Midbrain (tissue), 1 donor: ENCODE results near the gene MKLN1.

ENCODE experiments used
- DNase-seq: peaks from one replicate; lab custom pipeline; 2025; lab: John Stamatoyannopoulos, UW

MKLN1 gene

GRCh38 chr7:131354390-131354789 lies 26.7 kb downstream of the MKLN1 start:
- no peak for DNase-seq

DNA sequence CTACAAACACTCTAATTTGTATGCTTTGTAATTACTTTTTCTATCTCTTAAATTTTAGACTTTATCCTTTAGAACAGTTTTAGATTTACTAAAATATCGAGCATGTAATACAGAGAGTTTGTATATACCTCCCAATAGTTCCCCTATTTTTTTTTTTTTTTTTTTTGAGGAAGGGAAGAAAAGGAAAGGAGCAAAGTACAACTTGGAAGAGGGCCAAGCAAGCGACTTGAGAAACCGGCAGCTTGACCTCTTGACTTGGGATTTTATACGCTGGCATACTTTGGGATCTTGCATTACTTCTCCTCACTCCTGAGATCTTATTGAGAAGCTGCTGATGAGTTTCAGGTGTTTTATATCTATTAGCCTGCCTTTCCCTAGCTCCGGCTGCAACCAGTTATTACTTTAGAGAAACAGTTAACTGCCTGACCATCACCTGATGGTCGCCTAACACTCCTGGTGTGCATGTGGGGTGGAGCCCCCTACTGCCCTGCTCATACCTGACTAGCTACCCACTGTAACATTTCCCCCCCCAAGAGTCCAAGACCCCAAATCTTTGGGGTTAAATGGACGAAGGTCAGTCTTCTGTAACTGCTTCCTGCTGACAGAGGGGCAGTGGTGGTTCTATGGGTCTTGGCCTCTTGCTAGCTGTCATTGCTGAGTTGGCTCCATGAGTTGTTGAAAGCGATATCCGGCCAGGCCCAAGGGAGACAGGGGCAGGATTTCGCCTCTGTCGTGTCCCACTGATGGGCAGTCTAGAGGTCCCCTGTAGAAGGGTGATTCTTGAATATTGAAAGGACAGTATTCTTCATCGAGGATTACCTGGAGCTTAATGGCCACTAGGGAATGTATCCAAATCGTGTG lies 28.5 kb downstream of the MKLN1 start:
- no peak for DNase-seq

GRCh38 chr7:131357282-131357880 lies 29.7 kb downstream of the MKLN1 start:
- DNase-seq = no peak

GRCh38 chr7:131358636-131359035 lies 31.0 kb downstream of the MKLN1 start:
- no peak for DNase-seq

- DNase-seq = no peak
Observed at GRCh38 chr7:131359136-131359776, 31.6 kb downstream of the MKLN1 start.

DNA sequence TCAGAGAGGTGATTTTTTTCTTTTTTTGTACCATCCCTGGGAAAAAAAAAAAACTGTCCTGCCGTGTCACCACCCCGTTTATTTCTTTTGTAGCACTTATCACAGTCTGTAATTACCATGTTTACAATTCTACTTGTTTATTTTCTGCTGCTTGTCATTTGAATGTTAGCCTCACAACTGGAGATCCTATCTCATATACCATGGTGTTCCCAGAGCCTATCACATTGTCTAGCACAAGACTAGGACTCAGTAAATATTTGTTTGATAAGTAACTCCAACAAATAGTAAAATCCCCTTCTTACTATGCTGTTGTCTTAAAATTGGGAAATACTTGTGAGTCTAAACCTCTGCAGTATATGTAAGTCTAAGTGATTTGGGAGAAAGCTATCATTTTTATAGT lies 36.0 kb downstream of the MKLN1 start:
- DNase-seq = no peak

- DNase-seq = no peak
Observed at GRCh38 chr7:131364767-131365344, 37.2 kb downstream of the MKLN1 start.

GRCh38 chr7:131365838-131366237 lies 38.2 kb downstream of the MKLN1 start:
- no peak for DNase-seq

GRCh38 chr7:131369354-131369753 lies 41.7 kb downstream of the MKLN1 start:
- no peak for DNase-seq

DNA sequence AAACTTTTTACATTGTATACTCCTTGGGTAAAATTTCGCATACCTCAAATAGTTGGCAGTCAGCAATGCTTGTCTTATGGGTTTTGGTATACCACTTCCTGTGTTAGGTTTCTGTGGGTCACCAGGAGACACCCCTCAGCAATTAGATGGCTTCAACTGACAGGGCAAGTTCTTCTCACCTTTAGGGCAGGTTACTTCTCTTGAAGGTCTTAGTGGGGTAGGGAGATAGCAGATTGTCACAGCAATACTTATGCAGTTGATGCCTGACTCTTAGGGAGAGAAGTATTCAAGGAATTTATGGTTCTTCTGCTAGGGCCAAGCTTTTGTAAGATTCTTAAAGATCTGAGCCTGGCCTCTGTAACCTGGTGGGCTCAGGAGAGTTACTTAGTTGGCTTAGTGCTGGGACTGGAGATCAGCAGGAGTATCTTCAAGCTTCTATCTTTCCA lies 42.9 kb downstream of the MKLN1 start:
- no peak for DNase-seq

DNA sequence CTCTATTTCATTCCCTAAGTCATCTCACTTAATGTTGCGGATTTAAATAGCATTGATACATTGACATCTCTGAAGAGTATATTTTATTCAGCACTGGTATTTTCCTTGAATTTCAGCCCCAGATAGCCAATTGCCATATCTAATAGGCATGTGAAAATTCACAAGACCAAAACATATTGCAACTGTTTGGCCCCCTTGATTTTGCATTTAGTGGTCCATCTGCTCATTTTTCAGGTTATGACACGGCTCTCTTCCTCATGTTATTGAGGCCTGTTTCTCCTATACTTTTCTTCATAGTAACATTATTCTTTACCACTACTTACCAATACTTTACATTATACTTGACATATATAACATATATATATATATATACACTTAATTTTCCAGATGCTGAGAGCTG lies 43.7 kb downstream of the MKLN1 start:
- no peak for DNase-seq

DNA sequence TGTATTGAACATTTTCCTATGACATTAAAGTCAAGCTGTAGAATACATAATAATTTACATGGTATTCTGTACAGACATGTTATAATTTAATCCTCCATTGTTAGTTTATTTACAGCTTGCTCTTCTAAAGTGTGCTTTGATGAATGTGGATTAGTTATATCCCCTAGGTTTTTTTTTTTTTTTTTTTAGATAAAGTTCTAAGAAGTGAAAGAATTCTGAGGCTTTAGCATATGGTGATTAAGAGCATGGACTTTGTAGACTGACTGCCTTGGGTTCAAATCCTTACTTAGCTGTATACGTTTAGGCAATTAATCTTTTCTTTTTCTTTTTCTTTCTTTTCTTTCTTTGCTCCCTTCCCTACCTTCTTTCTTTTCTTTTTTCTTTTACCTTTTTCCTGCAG lies 44.9 kb downstream of the MKLN1 start:
- DNase-seq = no peak

DNA sequence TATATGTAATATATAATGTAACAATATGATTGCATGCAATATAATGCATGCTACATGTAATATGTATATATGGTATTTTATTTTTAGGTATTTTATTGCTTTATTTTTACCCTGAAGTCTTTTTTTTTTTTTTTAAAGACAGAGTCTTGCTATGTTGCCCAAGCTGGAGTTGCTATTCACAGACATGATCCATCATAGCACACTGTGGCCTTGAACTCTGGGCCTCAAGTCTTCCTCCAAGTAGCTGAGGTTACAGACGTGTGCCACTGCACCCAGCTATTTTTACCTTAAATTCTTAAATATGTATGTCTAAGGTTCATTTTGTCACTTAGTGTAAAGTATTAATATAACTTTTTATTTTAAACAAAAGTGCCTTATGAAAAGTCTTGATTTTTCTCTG lies 47.1 kb downstream of the MKLN1 start:
- DNase-seq = no peak

- DNase-seq = no peak
Observed at GRCh38 chr7:131381069-131381838, 53.6 kb downstream of the MKLN1 start.

GRCh38 chr7:131383417-131384285 lies 56.0 kb downstream of the MKLN1 start:
- DNase-seq = no peak

DNA sequence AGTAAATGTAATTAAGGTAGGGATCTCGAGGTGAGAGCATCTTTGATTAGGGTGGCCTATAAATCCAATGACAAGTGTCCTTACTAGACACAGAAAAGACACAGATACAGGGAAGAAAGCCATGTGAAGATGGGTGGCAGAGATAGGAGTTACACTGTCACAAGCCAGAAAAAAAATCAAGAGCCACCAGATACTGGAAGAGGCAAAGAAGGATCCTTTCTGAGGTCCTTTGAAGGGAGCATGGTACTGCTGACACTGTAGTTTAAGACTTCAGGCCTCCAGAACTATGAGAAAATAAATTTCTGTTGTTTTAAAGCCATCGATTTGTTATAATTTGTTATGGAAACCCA lies 56.6 kb downstream of the MKLN1 start:
- no peak for DNase-seq

- DNase-seq = no peak
Observed at GRCh38 chr7:131385039-131385605, 57.4 kb downstream of the MKLN1 start.

DNA sequence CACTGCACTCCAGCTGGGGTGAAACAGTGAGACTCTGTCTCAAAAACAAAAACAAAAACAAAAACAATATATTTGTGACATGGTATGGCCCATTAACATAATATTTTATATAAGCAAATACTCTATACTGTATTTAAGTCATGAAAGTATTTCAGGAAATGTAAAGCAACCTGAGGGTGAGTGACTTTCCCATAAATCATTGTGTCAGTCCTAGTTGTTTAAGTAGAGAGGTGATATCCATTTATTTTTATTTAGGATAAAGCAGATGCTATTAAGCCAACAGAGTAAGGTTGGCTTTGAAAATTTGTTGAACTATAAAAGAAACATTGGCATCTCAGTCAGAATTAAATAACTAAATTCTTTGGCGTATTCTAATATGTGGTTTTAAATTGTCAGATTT lies 60.5 kb downstream of the MKLN1 start:
- no peak for DNase-seq

DNA sequence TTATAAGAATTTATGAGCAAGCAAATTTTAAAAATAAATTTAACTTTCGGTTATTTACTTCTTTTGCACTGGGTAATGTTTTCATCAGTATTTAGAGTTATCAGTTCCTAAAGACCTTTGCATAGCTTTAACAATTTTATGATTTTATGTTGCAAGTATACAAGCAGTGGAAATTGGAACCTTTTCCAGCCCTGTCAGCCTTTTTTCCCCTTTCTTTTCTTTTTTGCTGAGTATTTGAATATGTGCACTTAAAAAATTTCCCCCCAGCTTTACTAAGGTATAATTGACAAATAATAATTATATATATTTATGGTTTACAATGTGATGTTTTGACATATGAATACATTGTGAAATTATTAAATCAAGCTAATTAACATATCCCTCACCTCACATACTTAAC lies 62.6 kb downstream of the MKLN1 start:
- DNase-seq = no peak

- DNase-seq = no peak
Observed at GRCh38 chr7:131391145-131391544, 63.5 kb downstream of the MKLN1 start.

DNA sequence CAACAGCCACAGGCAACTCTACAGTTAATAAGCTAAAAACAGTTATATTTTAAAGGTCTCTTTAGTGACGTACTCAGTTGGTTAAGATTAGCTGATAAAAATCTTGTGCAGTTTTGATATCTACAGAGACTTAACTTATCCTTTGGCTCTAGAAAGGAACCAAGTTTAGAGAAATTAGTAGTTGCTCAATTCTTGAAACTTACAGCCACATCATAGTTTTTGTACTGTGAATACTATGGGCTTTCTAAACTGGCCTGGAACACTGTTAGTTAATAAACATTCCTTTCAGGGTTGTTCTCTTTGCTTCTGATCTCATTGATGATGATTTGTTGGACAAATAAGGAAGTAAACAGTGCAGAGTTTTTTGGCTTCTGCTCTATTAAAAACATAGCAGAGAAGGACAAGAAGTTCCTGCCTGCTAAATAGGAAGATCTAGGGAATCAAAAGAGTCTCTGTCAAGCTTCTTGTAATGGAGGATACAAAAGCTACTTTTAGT lies 73.1 kb downstream of the MKLN1 start:
- DNase-seq = peak; percentile 59
